MM.1S (cell line): ENCODE data around the gene GABRG3.

Experiments used
- DNase-seq: peaks from one replicate; pipeline ENCODE4 v3.0.0-alpha.2; 2015
- H2AFZ ChIP-seq: fragments of 300-600 bp; sonication (generic); 2 replicates; pipeline ENCODE4 v1.6.0; 2016; ENCODE audit warnings: antibody characterized with exemption, low read length
- H3F3A ChIP-seq: fragments of 300-600 bp; sonication (generic); 2 replicates; pipeline ENCODE4 v1.6.1; 2016; ENCODE audit warnings: mild to moderate bottlenecking, antibody characterized with exemption, low read length, moderate library complexity, mixed read lengths; ENCODE audit not compliant: insufficient read depth
- H3K27ac ChIP-seq: fragments of 300-600 bp; sonication (generic); 2 replicates; pipeline ENCODE4 v1.5.1; 2016; ENCODE audit warnings: mild to moderate bottlenecking, low read length
- H3K27me3 ChIP-seq: fragments of 300-600 bp; sonication (generic); replicated peaks from 2 replicates; pipeline ENCODE4 v1.6.0; 2016; ENCODE audit warnings: low read length; ENCODE audit not compliant: insufficient read depth
- H3K36me3 ChIP-seq: fragments of 300-600 bp; sonication (generic); replicated peaks from 2 replicates; pipeline ENCODE4 v1.6.1; 2016; ENCODE audit warnings: mild to moderate bottlenecking, low read length, mixed read lengths; ENCODE audit not compliant: insufficient read depth
- H3K4me1 ChIP-seq: fragments of 300-600 bp; sonication (generic); 2 replicates; pipeline ENCODE4 v1.6.1; 2016; ENCODE audit warnings: low read length, mixed read lengths
- H3K4me2 ChIP-seq: fragments of 300-600 bp; sonication (generic); 2 replicates; pipeline ENCODE4 v1.6.0; 2016; ENCODE audit warnings: low read depth, low read length
- H3K4me3 ChIP-seq: fragments of 300-600 bp; sonication (generic); 2 replicates; pipeline ENCODE4 v1.5.1; 2016; ENCODE audit warnings: low read length, mixed read lengths
- H3K79me2 ChIP-seq: fragments of 300-600 bp; sonication (generic); 2 replicates; pipeline ENCODE4 v1.6.1; 2016; ENCODE audit warnings: mixed run types, low read length, mixed read lengths
- H3K9ac ChIP-seq: fragments of 300-600 bp; sonication (generic); 2 replicates; pipeline ENCODE4 v1.6.1; 2016; ENCODE audit warnings: low read length, mixed read lengths
- H3K9me2 ChIP-seq: fragments of 300-600 bp; sonication (generic); replicated peaks from 2 replicates; pipeline ENCODE4 v1.6.1; 2016; ENCODE audit warnings: mild to moderate bottlenecking, low read length, mixed read lengths; ENCODE audit not compliant: insufficient read depth
- H3K9me3 ChIP-seq: fragments of 300-600 bp; sonication (generic); replicated peaks from 2 replicates; pipeline ENCODE4 v1.6.1; 2016; ENCODE audit warnings: mild to moderate bottlenecking, low read length, mixed read lengths; ENCODE audit not compliant: insufficient read depth
- H4K20me1 ChIP-seq: fragments of 300-600 bp; sonication (generic); 2 replicates; pipeline ENCODE4 v1.6.1; 2016; ENCODE audit warnings: mild to moderate bottlenecking, low read length, moderate library complexity, mixed read lengths; ENCODE audit not compliant: insufficient read depth
- CTCF ChIP-seq: fragments of 300-600 bp; sonication (generic); IDR thresholded peaks from 2 replicates; pipeline ENCODE4 v1.5.1; 2016; ENCODE audit warnings: antibody characterized with exemption, low read length, mixed read lengths
- EZH2 ChIP-seq: fragments of 300-600 bp; sonication (generic); optimal IDR thresholded peaks from 2 replicates; pipeline ENCODE3; 2017; ENCODE audit warnings: low read depth, mild to moderate bottlenecking, antibody characterized with exemption, low read length, mixed read lengths
- EZH2phosphoT487 ChIP-seq: fragments of 300-600 bp; sonication (generic); IDR thresholded peaks from 2 replicates; pipeline ENCODE4 v1.6.1; 2018; ENCODE audit warnings: antibody characterized with exemption, low read length

GABRG3 gene

GRCh38 chr15:26970712-26971210, at the start of gene GABRG3:
GABRG3 (plus strand) TSS chr15:26971181.
- Histone ChIP-seq H3K27ac (no peak within 1 kb of the TSS), H3K9me2 (no peaks in the 10 kb centered on the region), H3K36me3 (no peaks in the 10 kb centered on the region), H3K79me2 (no peaks in the 10 kb centered on the region), H2AFZ (no peak within 1 kb of the TSS), H3K4me2 (no peak within 1 kb of the TSS), H3K27me3 (no peaks in the 10 kb centered on the region), H4K20me1 (no peaks in the 10 kb centered on the region), H3K9me3 (no peaks in the 10 kb centered on the region), H3K9ac (no peak within 1 kb of the TSS), H3K4me1 (no peaks in the 10 kb centered on the region), H3K4me3 (no peak within 1 kb of the TSS), H3F3A (no peaks in the 10 kb centered on the region)
- DNase-seq = no peak
- no peak for TF ChIP-seq CTCF
- TF ChIP-seq EZH2 = no peak
- no peak for TF ChIP-seq EZH2phosphoT487

GRCh38 chr15:26921433-26921832, 49.5 kb upstream of the GABRG3 start:
- Histone ChIP-seq H2AFZ (no peak overlapping the region), H3K4me2 (no peak overlapping the region), H3K4me3 (no peak overlapping the region), H3K27ac (no peak overlapping the region), H3K9ac (no peak overlapping the region), H3K79me2 (no peaks in the 10 kb centered on the region), H3K9me3 (no peaks in the 10 kb centered on the region), H4K20me1 (no peaks in the 10 kb centered on the region), H3K36me3 (no peaks in the 10 kb centered on the region), H3K9me2 (no peaks in the 10 kb centered on the region), H3F3A (no peaks in the 10 kb centered on the region), H3K27me3 (no peaks in the 10 kb centered on the region), H3K4me1 (no peaks in the 10 kb centered on the region)
- TF ChIP-seq CTCF (no peak), EZH2phosphoT487 (no peak), EZH2 (no peak)
- DNase-seq = no peak

- H3K27me3 ChIP-seq = no peaks in the 10 kb centered on the region
- no peak overlapping the region for H2AFZ ChIP-seq
- no peaks in the 10 kb centered on the region for H3K36me3 ChIP-seq
- H3K4me3 ChIP-seq = no peak overlapping the region
- H3K79me2 ChIP-seq = no peaks in the 10 kb centered on the region
- H3F3A ChIP-seq = no peaks in the 10 kb centered on the region
- TF ChIP-seq EZH2 (no peak), CTCF (no peak), EZH2phosphoT487 (no peak)
- no peak overlapping the region for H3K27ac ChIP-seq
- H4K20me1 ChIP-seq = no peaks in the 10 kb centered on the region
- no peaks in the 10 kb centered on the region for H3K4me1 ChIP-seq
- H3K9me3 ChIP-seq = no peaks in the 10 kb centered on the region
- no peak overlapping the region for H3K9ac ChIP-seq
- DNase-seq = no peak
- no peaks in the 10 kb centered on the region for H3K9me2 ChIP-seq
- H3K4me2 ChIP-seq = no peak overlapping the region
Observed at GRCh38 chr15:26926081-26926480, 44.9 kb upstream of the GABRG3 start.
